Measurements from ENCODE around the gene C9orf43.
"Not testable (repeated sequence)": the region's sequence is repeated elsewhere in the genome, so short reads cannot be mapped to it uniquely, and the experiment has no call there.

C9orf43 gene

GRCh38 chr9:113410207-113410864 lies at the start of gene C9orf43, which contains the start of gene POLE3:
C9orf43 (plus strand) TSS chr9:113410747; CDS start chr9:113413494, 2,747 bp downstream.
POLE3 (minus strand) TSS chr9:113410675; CDS start chr9:113410293, 382 bp downstream.
- no peak for FAIRE-seq

- FAIRE-seq = no peak
Observed at GRCh38 chr9:113361304-113362018, 49.1 kb upstream of the C9orf43 start.

GRCh38 chr9:113363336-113363735 lies 47.2 kb upstream of the C9orf43 start:
- no peak for FAIRE-seq

GRCh38 chr9:113364951-113365350 lies 45.6 kb upstream of the C9orf43 start:
- FAIRE-seq = no peak

GRCh38 chr9:113365652-113366051 lies 44.9 kb upstream of the C9orf43 start:
- FAIRE-seq = not testable (repeated sequence)

GRCh38 chr9:113368348-113368981 lies 42.1 kb upstream of the C9orf43 start:
- no peak for FAIRE-seq

GRCh38 chr9:113368982-113369854 lies 41.3 kb upstream of the C9orf43 start:
- FAIRE-seq = no peak

GRCh38 chr9:113369855-113370140 lies 40.7 kb upstream of the C9orf43 start:
- FAIRE-seq = no peak

- no peak for FAIRE-seq
Observed at GRCh38 chr9:113370806-113371325, 39.7 kb upstream of the C9orf43 start.

GRCh38 chr9:113372059-113372458 lies 38.5 kb upstream of the C9orf43 start:
- FAIRE-seq = no peak

GRCh38 chr9:113373256-113373655 lies 37.3 kb upstream of the C9orf43 start:
- FAIRE-seq = no peak

- no peak for FAIRE-seq
Observed at GRCh38 chr9:113373676-113374392, 36.7 kb upstream of the C9orf43 start.

- no peak for FAIRE-seq
Observed at GRCh38 chr9:113375057-113376023, 35.2 kb upstream of the C9orf43 start.

- no peak for FAIRE-seq
Observed at GRCh38 chr9:113376634-113377567, 33.6 kb upstream of the C9orf43 start, which contains the start of gene HDHD3. HDHD3 (minus strand) TSS chr9:113376986; CDS start chr9:113374354, 2,632 bp downstream.

GRCh38 chr9:113379094-113379828 lies 31.3 kb upstream of the C9orf43 start:
- FAIRE-seq = not testable (repeated sequence)

- FAIRE-seq = not testable (repeated sequence)
Observed at GRCh38 chr9:113379829-113380210, 30.7 kb upstream of the C9orf43 start.

- no peak for FAIRE-seq
Observed at GRCh38 chr9:113380869-113381378, 29.6 kb upstream of the C9orf43 start.

- FAIRE-seq = not testable (repeated sequence)
Observed at GRCh38 chr9:113381441-113381840, 29.1 kb upstream of the C9orf43 start.

All from TTC549 (cell line).